ENCODE measurements around the gene ARL6IP4. TPM values are rescaled to one million over a fixed set of nuclear protein-coding genes. Genes with fewer than 3 reads are reported as not detected.

Gene ARL6IP4
- polyA plus RNA-seq, 1 donor: 152 TPM

DNA sequence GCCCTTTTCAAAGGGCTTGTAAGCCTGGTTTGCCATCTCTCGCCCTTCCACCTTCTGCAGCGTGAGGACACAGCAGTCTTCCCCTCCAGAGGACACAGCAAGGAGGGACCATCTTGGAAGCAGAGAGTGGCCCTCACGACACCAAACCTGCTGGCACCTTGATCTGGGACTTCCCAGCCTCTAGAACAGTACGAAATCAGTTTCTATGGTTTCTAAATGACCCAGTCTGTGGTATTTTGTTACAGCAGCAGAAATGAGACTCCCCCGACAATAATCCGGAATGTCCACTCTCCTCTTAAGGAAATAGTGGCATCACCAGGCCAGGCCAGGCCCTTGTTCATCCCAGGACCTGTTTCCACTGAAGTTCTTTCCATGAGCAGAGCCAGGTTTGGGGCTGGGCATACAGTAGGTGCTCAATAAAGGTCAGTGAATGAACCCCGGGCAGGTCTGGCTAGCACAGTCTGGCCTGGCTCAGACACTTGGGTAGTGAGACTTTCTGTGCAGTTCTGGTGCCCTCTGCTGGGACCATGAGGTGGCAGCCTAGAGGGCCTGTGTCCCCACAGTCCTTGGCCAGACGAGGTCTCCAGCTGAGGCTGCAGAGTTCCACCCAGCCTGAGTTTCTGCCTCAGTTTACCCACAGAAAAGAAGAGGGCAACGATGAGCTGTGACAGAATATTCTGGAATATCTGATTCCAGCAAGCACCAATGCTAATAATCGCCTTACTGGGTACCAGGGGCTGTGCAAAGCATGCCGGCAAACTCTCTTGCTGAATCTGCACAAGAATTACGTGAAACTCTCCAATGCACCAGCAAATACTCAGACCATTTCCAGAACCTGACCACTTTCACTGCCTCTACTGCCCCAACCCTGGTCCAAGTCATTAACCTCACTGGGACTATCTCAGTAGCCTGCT lies 28.2 kb upstream of the ARL6IP4 start:
- DNase-seq: no peak

DNA sequence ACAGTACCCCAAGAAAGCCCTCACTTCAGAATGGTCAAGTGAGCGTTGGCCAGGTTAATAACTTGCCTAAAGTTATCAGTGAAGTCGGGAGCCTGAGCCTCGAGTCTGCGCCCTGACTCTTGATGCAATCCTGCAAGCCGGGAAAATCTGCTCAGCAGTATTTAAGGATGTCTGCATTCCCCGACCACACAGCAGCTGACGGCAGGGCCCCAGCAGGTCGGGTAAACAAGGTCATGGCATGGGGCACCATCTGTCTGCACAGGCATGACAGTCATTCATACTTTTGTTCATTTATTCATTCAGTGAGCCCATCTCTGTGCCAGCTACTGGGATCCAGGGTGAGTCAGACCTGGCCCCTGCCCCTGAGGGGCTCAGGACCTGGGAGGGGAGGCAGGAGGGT lies 25.3 kb upstream of the ARL6IP4 start:
- no peak for DNase-seq

DNA sequence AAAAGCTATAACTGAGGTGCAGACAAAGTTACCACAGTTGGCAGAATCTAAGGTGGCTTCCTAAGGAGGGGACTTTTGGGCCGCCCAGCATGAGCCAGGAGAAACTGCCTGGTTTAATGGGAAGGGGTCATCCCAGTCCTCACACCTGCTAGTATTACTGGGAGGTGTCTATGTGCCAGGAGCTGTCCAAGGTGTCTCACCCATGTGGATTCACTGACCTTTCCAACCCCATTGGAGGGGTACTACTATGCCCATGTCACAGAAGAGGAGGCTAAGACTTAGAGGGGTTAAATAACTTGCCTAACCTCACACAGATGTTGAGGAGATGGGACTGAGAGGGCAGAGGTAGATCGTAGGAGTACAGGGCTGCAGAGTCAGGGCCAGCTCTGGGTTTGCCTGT lies 24.4 kb upstream of the ARL6IP4 start:
- DNase-seq: no peak

DNA sequence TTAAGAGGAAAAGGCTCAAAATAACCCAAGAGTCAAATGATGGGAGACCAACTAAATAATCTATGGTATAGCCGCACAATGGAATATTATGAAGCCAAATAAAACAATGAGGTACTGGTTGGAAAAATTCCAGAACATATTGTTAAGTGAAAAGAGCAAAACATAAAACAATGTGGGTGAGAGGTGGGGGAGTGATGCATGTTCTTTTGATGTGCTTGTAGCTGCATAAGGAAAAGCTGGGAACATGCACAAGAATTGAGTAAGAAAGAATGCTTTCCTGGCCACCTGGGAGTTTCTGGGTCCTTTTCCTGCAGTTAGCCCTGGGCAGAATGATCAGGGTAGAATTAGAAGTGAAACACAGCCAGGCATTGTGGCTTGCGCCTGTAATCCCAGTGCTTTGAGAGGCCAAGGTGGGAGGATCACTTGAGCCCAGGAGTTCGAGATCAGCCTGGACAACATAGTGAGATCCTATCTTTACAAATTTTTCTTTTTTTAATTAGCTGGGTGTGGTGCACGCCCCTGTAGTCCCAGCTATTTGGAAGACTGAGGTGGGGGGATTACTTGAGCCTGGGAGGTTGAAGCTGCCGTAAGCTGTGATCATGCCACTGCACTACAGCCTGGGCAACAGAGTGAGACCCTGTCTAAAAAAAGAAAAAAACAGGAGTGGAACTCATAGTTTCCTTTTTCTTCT lies 22.1 kb upstream of the ARL6IP4 start:
- no peak for DNase-seq

DNA sequence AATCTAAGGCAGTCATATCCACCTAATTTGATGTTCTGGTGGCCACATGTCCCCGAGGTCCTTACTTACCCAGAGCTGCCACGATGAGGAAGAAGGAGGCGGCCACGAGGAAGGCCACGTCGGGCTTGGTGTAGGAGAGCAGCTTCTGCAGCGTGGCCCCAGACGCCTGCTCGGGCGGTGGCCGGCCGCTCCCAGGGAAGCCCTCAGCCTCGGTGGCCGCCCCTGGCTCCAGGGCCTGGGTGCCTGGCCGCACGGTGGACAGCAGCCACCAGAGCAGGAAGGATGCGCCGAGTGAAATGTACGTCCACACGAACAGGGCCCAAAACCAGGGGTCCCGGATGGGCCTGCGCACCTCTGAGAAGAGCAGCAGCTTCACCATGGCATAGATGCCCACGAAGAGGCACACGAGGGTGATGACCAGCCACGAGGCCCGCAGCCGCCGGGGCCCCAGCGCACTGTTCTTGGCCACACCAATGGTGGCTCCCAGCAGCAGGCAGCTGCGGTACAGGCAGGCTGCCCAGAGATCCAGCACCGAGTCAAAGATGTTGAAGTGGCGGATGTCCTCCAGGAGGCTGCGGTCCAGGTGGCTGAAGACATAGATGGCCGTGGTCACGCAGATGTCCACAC lies 20.8 kb upstream of the ARL6IP4 start:
- DNase-seq: no peak

DNA sequence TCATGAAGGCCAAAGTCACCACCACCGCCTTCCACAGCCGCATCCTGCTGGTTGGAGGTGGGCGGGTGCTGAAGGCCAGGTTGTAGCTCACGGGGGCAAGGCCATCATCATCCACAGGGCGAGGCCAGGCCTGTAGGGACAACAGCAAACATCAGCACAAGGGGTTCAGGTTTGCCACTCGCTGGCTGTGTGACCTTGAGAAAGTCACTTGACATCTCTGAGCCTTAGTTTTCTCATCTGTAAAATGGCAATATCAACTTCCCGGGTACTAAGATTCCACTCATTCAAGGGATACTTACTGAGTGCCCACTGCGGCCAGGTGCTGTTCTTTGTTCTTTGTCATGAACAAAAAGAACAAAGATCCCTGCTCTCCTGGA lies 20.3 kb upstream of the ARL6IP4 start:
- no peak for DNase-seq

DNA sequence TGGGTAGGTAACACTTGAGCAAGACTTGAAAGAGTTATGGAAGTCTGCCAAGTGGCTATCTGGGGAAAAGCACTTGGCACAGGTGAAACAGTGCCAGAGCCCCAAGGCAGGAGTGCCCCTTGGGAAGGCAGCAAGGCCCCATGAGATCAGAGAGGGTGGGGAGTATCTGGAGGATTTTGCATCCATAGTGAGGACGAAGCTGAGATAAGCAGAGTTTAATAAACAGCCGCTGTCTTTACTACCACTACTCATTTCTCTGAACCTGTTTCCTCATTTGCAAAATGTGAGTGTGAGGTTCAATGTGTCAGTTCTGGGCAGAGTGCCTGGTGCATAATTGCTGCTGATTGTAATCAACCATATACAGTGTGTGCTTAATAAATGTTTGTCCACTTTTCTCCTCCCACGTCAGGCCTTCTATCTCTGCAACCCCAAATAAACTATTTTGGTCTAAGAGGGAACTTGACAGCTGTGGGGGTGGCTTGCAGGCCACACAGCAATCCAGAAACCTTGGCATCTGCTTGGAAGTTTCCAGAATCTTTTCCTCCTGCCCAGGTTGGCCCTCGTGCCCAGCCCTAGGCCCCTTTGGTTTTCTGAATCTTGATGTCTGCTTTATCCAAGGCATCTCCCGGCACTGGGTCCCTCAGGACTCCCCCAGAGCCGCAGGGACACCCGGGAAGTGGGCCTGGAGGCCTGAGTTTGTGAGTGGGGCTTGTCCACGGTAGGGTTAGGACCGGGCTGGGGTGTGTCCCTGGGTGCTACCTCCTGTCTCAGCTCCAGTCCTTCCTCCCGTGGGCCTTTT lies 18.8 kb upstream of the ARL6IP4 start:
- no peak for DNase-seq

DNA sequence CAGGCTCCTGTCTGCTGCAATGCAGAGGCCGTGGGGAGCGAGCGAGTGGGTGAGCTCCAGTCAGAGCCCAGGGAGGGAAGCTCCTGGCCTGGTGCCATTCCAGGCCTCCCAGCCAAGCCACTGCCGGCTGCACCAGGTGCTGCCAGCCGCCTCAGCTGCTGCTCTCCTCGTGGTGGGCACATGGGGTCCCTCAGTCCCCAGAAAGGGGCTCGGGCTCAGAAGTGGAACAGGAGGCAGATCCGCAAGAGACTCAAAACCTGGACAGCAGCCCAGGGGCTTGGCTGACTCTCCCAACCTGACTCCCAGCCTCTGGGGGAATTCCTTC lies 16.6 kb upstream of the ARL6IP4 start:
- DNase-seq: no peak

DNA sequence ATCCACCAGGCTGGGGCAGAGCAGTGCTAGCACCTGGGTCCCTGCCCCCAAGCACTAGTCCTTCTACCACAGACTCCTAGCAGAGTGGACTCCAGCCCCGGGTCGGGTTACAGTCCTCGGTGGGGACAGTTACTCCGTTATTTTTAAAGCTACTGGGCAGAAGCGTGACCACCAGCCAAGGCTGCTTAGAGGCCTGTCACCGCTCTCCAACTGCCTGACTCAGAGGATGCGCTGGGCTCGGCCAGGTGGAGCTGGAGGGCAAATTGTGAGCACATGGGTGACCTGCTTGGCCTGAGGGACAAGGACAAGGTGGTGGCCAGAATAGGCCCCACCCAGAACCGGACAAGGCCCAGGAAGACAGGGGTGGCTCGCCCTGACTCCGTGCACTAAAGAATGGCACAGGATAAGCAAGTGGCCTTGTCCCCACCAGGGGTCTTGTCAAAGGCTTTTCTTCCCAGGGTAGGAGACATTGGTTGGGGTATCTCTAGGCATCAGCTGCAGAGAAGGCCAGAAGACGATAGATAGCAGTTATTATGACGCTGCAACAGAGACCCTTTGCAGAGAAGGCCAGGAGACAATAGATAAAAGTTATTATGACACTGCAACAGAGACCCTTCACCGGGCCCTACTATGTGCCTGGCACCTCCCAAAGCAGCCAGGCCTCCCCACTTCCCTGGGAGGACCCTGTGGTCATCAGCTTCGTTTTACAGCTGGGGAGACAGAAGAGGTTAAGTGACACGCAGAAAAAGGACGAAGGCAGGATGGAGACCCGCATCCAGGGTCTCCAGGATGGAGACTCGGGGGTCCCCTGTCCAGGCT lies 15.8 kb upstream of the ARL6IP4 start:
- DNase-seq: no peak

DNA sequence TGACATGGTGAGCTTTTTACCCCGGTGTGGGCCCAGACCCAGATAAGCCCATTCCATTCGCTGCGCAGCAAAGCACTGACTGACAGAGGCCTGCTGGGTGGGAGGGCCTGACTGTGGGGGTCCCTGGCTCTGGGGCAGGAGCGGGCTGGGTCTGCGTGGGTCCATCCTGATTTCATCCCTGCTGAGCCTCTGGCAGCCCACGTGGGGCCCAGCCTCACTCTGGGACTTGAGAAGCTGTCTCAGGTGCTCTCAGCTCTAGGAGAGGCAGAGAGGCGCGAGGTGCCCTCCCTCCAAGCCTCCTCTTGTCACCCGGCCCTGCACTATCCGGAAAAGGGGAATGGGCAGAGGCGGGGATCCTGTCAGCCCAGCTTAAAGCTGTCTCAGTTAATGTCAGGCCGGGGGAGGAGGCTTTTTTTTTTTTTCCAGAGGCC lies 15.1 kb upstream of the ARL6IP4 start:
- no peak for DNase-seq

DNA sequence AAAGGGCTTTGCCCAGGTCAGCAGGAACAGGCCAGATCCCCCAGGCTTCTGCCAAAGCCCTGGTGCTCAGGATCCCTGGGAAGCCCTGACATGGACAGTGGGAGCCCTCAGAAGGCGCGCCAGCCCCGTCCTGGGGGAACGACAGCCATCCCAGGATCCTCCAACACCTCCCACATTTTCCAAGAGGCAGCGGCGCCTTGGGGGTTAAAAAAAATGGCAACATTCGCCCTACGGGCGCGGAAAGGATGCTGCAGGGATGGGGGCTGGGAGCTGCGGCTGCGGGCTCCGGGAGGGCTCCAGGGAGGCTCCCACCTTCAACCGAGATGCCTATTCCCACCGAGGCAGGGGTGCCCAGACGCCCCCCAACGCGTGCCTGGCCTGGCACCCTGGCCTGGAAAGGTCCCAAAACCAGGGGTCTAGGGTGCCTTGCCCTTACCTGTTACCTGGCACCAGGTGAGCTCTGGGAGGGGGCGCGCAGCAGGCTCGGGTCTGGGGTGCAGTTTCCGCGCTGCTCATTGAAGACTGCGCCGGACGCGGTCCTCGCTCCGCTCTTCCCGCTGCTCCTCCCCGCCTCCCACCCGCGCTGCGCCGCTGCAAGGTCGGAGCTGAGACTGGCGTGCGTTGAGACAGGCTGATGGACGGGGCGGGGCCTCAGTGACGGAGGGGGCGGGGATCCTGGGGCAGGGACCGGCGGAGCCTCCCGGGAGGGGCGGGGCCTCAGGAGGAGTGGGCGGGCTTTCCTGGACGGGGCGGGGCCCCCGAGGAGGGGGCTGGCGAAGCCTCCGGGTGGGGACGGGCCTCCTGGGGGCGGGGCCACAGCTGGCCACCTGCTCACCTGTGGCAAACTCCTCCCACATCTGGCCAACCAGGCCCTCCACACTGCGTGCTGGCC lies 14.4 kb upstream of the ARL6IP4 start, which contains the start of gene ABCB9:
Gene ABCB9 (minus strand): TSS at position 613 of the 892 bp plus-strand sequence. CDS start 6,228 bp downstream, outside the sequence.
- peak; percentile 89 for DNase-seq

DNA sequence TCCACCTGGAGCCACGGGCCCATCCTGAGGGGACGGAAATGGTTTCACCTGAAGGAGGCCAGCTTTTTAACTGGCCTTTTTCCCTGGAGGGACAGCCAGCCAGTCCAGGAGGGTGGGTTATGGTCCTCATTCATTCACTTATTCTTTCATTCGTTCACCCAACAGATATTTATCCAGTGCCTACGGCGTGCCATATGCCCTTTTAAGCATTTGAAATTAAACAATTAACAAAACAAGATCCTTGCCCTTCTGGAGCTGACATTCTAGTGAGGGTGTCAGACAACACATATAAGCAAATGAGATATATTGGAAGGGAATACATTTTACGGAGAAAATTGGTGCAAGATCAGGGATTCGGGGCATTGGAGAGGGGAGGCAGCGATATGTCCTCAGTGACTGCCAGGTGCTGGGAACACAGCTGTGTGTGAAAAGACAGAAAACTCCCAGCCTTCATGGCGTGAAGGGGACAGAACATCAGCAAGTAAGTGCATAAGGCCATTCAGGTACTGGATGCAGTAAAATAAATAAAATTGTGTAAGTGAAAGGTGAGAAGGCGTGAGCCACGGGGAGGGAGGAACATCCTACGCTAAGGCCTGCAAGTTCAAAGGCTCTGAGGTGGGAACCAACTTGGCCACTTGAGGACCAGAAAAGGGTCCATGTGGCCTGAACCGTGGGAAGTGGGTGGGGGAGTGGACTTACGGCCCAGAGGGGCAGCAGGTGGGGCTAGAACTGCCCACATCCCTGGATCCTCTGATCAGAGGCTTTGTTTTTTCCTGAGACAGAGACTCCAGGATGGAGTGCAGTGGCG lies 13.5 kb upstream of the ARL6IP4 start:
- DNase-seq: no peak

DNA sequence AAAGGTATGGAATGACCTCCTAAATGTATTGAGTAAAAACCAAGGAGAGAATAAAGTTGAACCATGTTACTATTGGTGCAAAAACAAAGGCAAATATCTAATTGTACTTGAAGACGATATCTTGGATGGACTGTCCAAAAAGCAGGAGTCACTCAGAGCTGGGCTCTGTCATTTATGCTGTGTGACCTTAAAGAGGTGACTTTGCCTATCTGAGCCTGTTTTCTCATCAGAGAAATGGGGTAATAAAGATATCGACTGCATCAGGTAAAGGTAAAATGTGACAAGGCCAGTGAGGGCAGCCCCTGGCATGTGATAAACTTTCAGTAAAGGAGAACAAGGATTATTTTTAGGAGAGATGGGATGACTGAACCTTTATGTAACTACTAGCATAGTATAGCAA lies 12.4 kb upstream of the ARL6IP4 start:
- no peak for DNase-seq

DNA sequence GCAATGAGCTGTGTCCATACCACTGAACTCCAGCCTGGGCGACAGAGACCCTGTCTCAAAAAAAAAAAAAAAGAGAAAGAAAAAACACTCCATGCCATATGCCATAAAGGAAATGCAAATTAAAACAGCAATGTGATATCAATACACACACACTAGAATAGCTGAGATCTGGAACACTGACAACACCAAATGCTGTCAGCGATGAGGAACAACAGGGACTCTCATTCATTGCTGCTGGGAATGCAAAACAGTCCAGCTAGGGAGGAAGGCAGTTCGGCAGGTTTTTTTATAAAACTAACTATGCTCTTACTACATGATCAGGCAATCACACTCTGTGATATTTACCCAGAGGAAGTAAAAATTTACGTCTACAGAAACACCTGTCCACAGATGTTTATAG lies 10.8 kb upstream of the ARL6IP4 start:
- DNase-seq: no peak

DNA sequence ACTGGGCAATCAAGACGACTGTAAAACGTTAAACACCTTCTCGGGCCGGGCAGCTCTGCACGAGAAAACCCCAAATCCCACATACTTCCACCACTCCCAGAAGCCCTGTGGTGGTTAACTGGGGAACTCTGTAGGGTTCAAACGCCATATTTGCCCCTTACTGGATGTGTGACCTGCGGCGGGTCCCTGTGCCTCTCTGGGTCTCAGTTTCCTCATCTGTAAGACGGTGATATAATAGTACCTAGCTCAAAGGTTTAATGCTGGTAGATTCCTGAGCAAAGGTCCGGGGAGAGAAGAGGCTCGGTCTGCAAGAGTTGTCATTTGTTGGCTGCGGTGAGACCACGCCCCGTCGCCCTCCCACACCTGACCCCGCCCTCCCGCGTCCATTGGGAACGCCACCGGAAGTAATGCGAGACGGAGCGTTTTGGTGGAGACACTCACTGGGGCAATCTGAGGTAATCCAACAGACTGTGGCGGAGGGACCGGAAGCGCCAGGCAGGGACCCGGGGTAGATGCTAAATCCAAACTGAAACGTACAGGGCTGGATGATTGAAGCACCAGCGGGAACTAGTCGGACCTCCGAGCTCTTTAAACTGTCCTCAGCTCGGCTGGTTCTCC lies 6.1 kb upstream of the ARL6IP4 start:
- DNase-seq: peak; percentile 99

DNA sequence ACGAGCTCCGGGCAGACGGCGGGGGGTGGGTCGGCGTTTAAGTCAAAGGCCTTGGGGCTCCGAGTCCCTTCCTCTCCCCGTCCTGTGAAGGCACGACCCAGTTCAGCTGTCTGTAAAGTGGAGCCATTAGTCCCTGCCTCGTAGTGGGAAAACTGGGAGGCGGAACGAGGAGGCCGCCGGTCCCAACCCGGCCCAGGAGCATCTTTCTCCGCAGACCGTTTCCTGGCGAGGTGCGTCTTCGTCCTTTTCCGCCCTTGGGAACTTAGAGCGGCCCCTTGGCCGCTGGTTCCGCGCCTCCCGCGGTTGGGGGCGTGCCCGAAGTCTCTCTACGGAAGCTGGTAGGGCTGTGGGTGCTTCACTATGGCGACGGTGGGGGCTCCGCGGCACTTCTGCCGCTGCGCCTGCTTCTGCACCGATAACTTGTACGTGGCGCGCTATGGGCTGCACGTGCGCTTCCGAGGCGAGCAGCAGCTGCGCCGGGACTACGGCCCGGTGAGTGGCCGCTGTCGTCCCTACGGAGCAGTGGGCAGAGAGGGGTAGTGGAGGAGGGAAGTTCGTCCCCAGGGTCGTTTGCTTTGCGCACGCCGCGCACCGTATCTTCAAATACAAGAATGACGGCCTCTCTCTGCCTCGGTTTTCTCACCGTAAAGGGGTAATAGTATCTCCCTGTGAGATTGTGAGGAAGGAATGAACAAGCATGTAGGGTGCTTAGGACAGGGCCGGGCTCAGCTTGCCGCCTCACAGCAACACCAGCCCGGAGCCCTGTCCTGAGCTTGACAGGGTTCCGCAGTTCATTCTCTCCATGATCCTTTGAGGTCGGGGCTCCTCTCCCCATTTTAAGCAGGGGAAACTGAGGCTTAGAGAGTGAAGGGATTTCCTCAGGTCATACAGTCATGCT lies 5.3 kb upstream of the ARL6IP4 start, which contains the start of gene OGFOD2:
Gene OGFOD2 (plus strand): TSS at position 353 of the 898 bp plus-strand sequence. CDS start 8 bp downstream, at position 361.
- DNase-seq: peak; percentile 89

DNA sequence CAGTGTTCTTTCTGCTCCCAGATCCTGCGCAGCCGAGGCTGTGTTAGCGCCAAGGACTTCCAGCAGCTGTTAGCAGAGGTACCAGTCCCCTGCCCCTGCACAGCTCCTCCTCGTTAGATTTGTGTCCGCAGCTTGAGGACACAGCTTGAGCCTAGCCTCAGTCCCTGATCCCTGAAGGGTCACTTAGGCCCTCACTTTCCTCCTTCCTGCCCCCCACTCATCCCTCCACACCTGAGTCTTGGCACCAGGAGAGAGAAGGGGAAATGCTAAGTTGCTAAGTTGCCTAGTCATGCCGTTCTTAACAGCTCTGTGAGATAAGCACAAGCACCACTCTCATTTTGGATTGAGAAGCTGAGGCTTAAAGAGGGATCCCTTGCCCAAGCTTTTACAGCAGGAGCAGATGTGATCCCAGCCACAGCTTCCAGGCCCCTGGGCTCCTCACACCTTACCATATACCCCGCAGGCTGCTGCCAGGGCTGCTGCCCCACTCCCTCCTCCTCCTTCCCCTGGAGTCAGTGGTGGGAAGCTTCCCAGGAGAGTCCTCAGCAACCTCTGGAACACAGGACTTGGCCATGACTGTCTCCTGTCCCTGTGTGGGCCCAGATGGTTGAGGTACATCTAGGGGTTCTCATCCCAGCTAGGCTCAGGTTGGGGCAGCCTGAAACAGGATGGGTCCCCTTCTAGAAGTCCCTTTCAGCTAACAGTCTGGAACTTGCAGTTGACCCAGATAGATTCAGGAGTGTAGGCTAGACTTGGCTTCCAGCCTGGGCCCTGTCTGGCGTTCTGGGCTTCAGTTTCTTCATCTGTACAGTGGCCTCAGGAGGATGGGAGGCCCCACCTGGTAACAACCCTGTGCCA lies 4.5 kb upstream of the ARL6IP4 start:
- DNase-seq: no peak
